ENCODE results near the gene SBF2.

- TF ChIP-seq CTCF (IDR thresholded peaks at IDR 0.05): no peak
- TF ChIP-seq POLR2A (IDR thresholded peaks at IDR 0.05): no peak
- TF ChIP-seq EP300 (IDR thresholded peaks at IDR 0.05): no peak
Measured at GRCh38 chr11:10201343-10201742, 92.7 kb downstream of the SBF2 start.

Data from tibial nerve (tissue), 4 donors.